Skin epidermis (tissue), 12 donors: Measurements from ENCODE around the gene SESN3.
"Not testable (repeated sequence)": the region's sequence is repeated elsewhere in the genome, so short reads cannot be mapped to it uniquely, and the experiment has no call there.

Experiments
- H3K27ac ChIP-seq, 21 experiments: fragments of 200-600 bp; sonication (generic) in 11 of 21; one replicate each; pipeline ENCODE4 v1.5.0; 2020; ENCODE audit warnings: mild to moderate bottlenecking in 3 of 21, inconsistent platforms in 2 of 21, moderate library complexity in 2 of 21
- H3K4me3 ChIP-seq, 7 experiments: fragments of 200-600 bp; sonication (generic) in 2 of 7; one replicate each; pipeline ENCODE4 v1.5.0; 2020; ENCODE audit warnings: inconsistent platforms in 2 of 7, mild to moderate bottlenecking in 2 of 7, moderate library complexity in 1 of 7

The SESN3 gene

DNA sequence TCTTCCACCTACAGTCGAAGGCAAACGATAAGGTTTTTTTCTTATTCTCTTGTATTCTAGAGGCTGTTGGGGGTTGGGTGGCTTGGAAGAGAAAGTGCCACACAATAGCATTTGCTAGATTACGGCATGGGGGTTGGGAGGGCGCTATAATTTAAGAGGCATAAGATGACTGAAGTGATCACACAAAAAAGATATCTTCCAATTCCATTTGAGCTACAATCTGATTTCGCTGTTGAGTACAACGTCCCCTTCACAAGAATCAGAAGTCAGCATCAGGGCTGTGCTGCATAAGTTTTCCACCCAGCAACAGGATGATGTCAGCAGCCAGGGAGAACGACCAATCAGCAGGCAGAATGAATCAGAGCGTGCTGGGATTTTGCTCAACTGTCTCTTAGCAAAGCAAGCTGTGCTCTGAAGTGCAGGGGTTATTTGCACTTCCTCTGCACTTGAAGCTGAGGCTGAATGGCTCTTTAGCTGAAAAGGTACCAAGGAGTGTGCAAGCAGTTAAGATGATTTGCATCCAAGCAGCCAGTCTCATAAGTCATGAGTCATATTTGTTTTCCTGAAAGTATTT lies 23.2 kb upstream of the SESN3 start:
- Histone ChIP-seq H3K4me3 (peak overlapping the region in 4 of 7 experiments; percentile 0 to 23 (median 14)), H3K27ac (peak overlapping the region in 18 of 21 experiments; percentile 13 to 82 (median 64))

DNA sequence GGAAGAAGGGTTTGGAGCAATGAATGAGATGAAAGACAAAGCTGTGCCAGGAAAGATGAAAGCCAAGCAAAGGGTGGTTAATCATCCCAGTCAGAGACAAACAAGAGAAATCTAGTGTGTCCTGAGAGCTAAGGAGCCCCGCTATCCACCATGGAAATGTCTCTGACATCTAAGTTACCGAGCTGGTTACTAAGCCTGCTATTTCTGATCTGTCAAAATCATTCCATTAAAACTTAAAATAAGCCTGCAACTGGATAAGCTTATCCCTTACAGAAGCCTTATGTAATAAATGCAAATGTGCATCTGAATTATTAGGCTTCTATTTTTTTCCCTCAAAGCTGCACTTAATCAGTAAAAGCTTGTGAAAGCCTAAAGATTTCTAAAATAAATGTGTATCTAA lies 22.1 kb upstream of the SESN3 start:
- peak overlapping the region in 6 of 21 experiments; percentile 39 to 82 (median 75) for H3K27ac ChIP-seq
- H3K4me3 ChIP-seq = no peak overlapping the region

GRCh38 chr11:95252586-95252985 lies 21.6 kb upstream of the SESN3 start:
- peak overlapping the region in 2 of 21 experiments; percentile 66 to 78 for H3K27ac ChIP-seq
- H3K4me3 ChIP-seq = no peak overlapping the region

- not testable (repeated sequence) for H3K4me3 ChIP-seq, H3K27ac ChIP-seq
Observed at GRCh38 chr11:95251896-95252295, 20.9 kb upstream of the SESN3 start.

GRCh38 chr11:95248666-95249467 lies 17.9 kb upstream of the SESN3 start:
- H3K27ac ChIP-seq = peak overlapping the region in 2 of 21 experiments; percentile 1 to 47
- H3K4me3 ChIP-seq = no peak overlapping the region

- Histone ChIP-seq H3K4me3 (no peak overlapping the region), H3K27ac (no peak overlapping the region)
Observed at GRCh38 chr11:95247883-95248282, 16.9 kb upstream of the SESN3 start.

GRCh38 chr11:95247127-95247684 lies 16.2 kb upstream of the SESN3 start:
- Histone ChIP-seq H3K27ac (no peak overlapping the region), H3K4me3 (no peak overlapping the region)

DNA sequence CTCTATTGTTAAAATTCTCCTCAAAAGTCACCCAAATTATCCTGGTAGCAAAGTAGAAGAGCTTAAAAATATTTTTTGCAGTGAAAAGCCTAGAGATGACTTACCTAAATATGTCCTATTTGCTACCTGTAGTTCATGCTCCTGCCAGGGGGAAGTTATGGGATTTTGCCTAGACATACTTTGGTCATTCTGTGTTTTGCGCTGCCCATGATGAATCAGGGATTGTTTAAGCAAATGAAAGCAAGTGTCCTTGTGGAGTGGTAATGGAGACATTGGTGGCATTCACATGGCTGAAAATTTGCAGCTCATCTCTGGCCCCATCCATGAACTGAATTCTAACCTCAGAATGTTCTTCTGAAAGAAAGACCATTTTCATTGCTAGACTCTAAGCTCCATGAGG lies 14.6 kb upstream of the SESN3 start:
- H3K27ac ChIP-seq = peak overlapping the region in 7 of 21 experiments; percentile 5 to 34 (median 17)
- no peak overlapping the region for H3K4me3 ChIP-seq

DNA sequence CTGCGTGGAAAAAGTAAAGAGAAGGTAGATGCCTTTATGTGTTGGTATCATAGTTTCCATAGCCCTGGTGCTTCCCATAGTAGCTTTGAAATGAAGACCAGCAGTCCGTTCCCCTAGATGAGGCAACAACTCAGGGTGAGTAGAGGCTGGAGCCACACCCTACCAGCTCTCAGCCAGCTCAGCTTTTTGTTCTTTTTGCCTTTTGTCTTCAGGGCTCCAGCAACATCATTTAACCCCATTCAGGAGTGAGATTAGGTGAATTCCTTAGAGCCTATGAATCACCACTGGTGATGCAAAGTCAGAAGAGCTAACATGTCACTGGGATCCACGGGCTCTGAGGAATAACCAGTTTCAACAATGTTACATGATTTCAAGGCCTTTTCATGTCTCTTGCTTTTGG lies 14.0 kb upstream of the SESN3 start:
- Histone ChIP-seq H3K4me3 (no peak overlapping the region), H3K27ac (peak overlapping the region in 5 of 21 experiments; percentile 5 to 30 (median 17))

GRCh38 chr11:95243673-95244072 lies 12.7 kb upstream of the SESN3 start:
- no peak overlapping the region for H3K27ac ChIP-seq

GRCh38 chr11:95242845-95243605 lies 12.0 kb upstream of the SESN3 start:
- Histone ChIP-seq H3K27ac (peak overlapping the region in 3 of 21 experiments; percentile 2 to 44 (median 26)), H3K4me3 (no peak overlapping the region)

More at GRCh38 chr11:95243673-95244072, 12.7 kb upstream of the SESN3 start:
- no peak overlapping the region for H3K4me3 ChIP-seq

GRCh38 chr11:95242091-95242844 lies 11.3 kb upstream of the SESN3 start:
- Histone ChIP-seq H3K4me3 (no peak overlapping the region), H3K27ac (peak overlapping the region in 9 of 21 experiments; percentile 2 to 44 (median 26))

GRCh38 chr11:95241681-95242081 lies 10.7 kb upstream of the SESN3 start:
- H3K4me3 ChIP-seq = no peak overlapping the region
- peak overlapping the region in 8 of 21 experiments; percentile 2 to 31 (median 26) for H3K27ac ChIP-seq

DNA sequence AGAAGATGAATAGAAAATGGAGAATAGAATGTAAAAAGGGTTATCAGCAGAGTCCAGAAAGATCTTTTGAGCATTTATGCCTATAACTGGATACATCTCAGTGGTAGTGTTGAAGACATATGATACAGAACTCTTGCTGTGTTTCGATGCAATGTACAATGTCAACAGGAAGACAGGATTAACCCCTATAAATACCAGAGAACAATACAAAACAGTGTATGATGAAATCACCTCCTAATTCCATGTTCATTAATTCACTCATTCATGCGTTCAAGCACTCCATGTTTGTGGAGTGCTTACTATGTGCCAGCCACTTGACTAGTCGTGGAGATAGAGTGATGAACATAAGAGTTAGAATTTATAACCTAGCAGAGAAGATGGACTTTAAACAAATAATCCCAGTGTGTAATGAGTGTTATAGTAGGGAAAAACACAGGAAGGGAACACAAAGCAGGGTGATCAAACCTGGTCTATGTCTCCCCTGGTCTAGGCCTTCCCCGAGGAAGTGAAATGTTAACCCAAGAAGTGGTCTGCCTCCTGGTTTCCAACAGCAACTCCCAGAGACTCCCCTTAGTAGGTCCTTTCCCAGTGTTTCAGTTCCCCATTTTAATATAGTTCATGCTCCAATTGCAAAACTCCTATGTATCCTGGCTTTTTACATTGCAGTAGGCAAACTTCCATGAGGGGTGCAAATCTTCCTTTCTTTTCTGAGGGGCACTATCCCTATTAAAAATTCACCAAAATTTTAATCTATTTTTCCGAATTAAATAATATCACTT lies 9.1 kb upstream of the SESN3 start:
- Histone ChIP-seq H3K4me3 (no peak overlapping the region), H3K27ac (no peak overlapping the region)

DNA sequence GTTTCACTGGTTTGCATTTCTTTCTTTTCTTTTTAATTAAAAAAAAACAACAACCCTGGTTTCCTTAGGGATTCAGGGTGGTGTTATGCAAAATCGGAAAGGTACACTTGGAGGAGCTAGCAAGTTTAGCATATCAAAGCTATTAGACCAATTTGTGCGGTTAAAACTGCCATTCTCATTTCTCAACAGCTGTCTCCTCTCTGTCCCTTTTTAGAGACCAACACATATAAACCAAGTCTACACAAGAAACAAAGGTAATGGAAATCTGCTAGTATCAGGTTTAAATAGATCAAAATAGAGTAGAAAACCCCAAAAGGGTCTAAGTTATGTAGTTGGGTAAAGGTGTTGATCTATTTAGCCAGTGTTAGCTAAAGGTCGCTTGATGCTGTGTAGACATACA lies 1.7 kb upstream of the SESN3 start:
- peak overlapping the region in 20 of 21 experiments; percentile 37 to 95 (median 84) for H3K27ac ChIP-seq

DNA sequence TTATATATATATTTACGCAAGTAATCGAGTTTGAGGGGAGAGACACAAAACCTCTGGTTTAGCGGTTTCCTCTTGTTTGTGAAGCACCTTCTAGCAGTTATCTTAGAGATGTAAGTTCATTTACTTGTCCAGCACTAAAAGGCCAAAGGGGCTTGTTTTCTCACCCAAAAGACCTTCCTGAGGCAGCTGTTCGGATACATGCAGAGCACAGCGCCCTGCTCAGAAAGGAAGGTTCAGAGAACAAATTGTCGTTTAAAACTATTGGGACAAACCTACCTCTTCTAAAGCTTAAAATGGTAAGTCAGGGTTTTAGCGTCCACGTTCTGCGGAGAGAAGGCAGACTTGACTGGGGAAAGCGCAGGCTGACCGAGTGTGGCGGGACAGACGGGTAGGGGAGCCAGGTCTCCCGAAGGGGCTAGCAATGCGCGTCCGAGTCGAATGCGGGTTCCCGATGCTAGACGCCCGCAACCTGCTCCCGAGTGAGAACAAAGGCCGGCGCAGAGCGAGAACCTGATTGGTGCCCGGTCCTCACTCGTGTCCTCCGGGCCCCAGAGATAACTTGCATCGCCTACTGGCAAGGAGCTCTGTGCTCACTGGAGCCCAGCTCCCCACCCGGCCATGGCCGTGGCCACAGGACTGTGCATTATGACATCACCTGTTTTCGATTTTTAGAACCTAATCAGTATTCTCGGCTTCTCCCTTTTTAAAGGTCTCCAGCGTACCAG lies 1.0 kb upstream of the SESN3 start:
- H3K4me3 ChIP-seq = peak overlapping the region; percentile 37 to 92 (median 74)
- H3K27ac ChIP-seq = peak overlapping the region; percentile 15 to 95 (median 84)

More for the DNA sequence above, 1.7 kb upstream of the SESN3 start:
- H3K4me3 ChIP-seq = peak overlapping the region; percentile 37 to 92 (median 74)

DNA sequence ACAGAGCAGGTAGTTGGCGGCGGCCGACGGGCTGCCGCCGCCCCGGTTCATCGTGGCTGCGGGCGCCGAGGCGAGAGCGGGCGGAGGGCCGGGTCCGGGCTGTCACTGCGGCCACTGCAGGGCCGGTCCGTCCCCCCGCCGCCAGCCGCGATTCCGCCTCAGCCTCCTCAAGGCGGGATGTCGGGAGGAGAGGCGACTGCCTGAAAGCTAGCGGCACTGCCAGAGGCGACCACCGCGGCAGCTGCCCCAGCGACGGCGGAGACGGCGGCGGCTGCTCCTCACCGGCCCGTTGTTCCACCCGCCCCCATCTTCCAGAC lies 234 bp downstream of the SESN3 start:
- H3K4me3 ChIP-seq = peak overlapping the region; percentile 65 to 97 (median 87)
- peak overlapping the region in 20 of 21 experiments; percentile 67 to 94 (median 87) for H3K27ac ChIP-seq
